Activated naive CD8-positive, alpha-beta T cell treated with anti-CD3 and anti-CD28 coated beads for 36 hours (primary cell): ENCODE measurements around the gene CPT1A. TPM values are rescaled to one million over a fixed set of nuclear protein-coding genes. Genes with fewer than 3 reads are reported as not detected.
A peak's percentile ranks its signal among the peaks of the same experiment; 100 is the strongest.

Experiments
- DNase-seq: peaks from one replicate; pipeline ENCODE4 v3.0.0; 2021
- H3K27ac Mint-ChIP-seq: one replicate; pipeline ENCODE4 v1.8.0; 2022; ENCODE audit warnings: mild to moderate bottlenecking, moderate library complexity, mixed read lengths
- H3K27me3 Mint-ChIP-seq: one replicate; pipeline ENCODE4 v1.8.0; 2022; ENCODE audit warnings: mild to moderate bottlenecking, mixed read lengths
- H3K36me3 Mint-ChIP-seq: one replicate; pipeline ENCODE4 v1.8.0; 2021; ENCODE audit warnings: mild to moderate bottlenecking, mixed read lengths
- H3K4me1 Mint-ChIP-seq: one replicate; pipeline ENCODE4 v1.8.0; 2021; ENCODE audit warnings: mixed read lengths
- H3K4me3 Mint-ChIP-seq: one replicate; pipeline ENCODE4 v1.8.0; 2022; ENCODE audit warnings: mild to moderate bottlenecking, moderate library complexity, mixed read lengths
- H3K9me3 Mint-ChIP-seq: one replicate; pipeline ENCODE4 v1.8.0; 2022; ENCODE audit warnings: mixed read lengths
- total RNA-seq, 2 experiments: library from RNA; stranded (reverse); gene quantifications; one replicate each; pipeline ENCODE4 v1.2.3, GENCODE V29; 2021

CPT1A gene
- total RNA-seq, 2 experiments from 2014 or later = 12.8 to 15.4 TPM

DNA sequence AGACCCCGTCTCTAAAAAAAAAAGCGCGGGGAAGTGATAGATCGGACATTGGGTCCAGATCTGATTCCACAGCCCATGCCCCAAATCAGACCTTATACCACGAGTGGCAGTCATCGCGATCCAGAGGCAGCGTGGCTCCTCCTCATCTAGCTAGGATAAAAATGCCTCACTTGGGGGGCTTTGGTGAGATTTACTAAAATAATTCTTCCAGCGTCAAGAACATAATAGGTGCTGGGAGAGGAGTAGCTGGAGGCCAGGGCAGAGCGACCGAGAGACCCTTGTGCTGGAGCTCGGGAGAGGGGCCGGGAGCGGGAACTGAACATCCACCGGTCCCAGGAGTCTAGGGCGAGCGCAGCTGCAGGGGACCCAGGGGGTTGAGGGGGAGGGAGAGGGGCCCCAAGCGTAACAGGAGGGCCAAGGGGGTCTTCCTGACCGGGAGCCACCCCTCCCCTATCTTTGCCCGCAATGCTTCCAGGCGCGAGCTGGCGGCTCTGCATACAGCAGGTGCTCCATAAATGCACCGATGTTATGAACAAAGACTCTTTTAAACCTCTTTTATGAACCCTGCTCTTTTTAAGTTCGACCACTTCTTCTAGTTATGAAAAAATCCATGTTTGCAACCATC lies 823 bp upstream of the CPT1A start:
- Mint-ChIP-seq H3K4me3 (peak overlapping the region; percentile 89), H3K27me3 (no peaks in the 10 kb centered on the region), H3K9me3 (no peaks in the 10 kb centered on the region), H3K4me1 (peaks cover 38% of the 10 kb centered on the region), H3K27ac (peak overlapping the region; percentile 82), H3K36me3 (no peaks in the 10 kb centered on the region)
- DNase-seq = no peak

DNA sequence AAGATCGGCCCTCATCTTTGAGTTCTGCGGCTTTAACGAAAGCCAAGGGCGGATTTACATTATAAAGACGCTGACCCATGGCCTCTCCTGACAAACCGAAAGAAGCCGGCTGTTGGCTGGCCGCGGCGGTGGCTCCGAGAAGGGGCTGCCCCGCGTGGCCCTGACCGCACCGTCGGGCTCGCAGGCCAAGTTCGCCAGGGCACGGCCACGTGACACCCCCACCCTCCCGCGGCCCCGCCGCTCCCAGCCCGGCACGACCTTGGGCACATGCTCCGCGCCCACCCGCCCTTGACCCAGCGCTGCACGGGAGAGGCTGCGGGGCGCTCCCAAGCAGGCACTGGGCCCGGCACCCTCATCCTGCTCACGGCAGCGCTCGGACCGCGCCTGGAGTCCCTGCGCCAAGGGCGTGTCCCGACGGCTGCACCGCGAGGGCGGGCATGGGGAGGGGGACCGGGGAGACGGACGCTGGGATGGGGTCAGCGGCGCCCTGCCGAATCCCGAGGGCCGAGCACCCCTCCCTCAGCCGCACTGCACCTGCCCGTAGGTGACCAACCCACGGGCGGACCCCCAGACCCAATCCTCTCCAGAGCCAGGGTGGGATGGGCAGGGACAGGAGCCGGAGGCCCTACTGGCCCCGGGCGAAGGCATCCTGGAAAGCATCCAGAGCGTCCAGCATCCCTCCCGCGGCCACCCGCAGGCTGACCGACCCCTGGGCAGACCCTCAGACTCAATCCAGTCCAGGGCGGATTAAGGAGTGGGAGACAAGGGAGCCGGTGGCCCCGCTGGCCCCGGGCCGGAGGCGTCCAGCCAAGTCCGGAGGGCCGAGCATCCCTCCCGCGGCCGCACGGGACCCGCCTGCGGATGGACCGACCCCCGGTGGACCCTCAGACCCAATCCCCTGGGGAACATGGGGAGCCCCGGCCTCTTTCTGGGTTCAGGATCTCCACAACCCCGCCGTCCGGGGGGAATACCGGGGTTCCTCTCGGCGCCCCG lies 759 bp downstream of the CPT1A start:
- peaks cover 46% of the 10 kb centered on the region for H3K4me1 Mint-ChIP-seq
- H3K36me3 Mint-ChIP-seq = no peaks in the 10 kb centered on the region
- H3K27me3 Mint-ChIP-seq = no peaks in the 10 kb centered on the region
- H3K27ac Mint-ChIP-seq = peak overlapping the region; percentile 92
- DNase-seq = peak; percentile 32
- H3K4me3 Mint-ChIP-seq = peak overlapping the region; percentile 81
- no peaks in the 10 kb centered on the region for H3K9me3 Mint-ChIP-seq

DNA sequence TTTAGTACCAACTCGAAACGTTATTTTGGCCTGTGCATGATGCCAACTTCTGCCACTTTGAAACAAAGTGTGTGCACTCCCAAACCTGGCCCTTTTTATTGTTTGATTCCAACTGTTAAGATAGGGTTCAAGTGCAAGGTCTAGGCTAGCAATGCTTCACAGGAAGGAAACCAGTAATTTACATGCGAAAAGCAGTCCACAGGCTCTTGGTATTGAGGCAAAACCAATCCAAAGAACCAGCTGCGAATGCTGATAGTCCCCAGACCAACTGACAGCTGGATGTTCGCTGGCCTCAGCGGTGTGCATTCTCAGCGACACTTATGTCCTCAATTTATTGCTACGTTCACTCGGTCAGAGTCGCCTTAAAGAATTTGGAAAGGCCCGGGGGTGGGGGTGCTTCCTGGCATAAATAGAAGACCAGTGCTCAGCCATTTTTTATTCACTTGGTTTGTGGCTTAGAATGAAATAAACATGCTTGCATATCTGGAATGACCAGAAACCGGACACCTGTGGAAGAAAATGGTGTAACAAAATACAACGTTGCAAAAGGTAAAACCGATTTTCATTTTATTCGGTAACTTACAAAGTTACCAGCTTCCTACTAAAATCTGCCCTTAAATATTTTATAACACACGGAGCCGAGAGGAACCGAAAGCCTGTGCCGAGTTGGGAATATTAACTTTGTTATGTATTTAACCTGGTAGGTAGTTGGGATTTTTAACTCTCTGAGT lies 1.6 kb downstream of the CPT1A start:
- Mint-ChIP-seq H3K36me3 (no peaks in the 10 kb centered on the region), H3K9me3 (no peaks in the 10 kb centered on the region), H3K27me3 (no peaks in the 10 kb centered on the region), H3K27ac (peak overlapping the region; percentile 92), H3K4me1 (peaks cover 51% of the 10 kb centered on the region), H3K4me3 (peak overlapping the region; percentile 81)
- peak; percentile 26 for DNase-seq

DNA sequence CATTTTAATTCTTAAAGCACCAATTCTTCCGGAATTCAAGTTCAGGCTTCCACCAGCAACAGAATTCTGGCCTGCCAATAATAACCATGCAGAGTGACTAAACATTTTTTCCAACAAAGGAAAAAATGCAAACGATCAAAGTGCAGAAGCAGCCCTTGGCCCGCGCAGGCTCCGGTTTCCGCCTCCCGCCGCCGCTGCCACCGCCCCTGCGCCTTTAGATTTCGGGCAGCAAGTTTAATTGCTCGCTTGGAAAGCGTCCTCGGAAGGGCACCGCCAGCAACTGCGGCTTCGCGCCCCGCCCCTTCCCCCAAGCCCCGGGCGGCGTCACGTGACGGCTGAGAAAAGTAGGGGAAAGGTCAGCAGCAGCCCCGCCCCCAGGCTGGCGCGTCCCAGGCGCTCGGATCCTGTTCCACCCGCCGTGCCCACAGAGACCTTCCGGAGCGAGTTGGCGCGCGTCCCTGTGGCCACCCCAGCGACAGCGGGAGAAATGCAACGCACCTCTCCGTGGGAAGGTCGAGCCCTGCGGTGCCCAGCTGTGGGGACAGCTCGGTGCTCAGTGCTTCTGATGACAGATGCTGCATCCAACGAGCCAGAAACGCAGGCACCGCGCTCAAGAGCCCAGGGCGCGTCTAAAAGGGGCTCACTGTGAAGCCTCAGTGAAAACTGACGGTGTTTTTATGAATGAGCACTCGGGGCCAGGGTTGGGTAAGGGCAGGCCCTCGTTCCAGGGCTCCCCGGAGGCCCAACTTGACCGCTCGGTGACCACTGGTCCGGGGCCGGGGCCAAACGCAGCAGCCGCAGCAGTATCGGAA lies 2.5 kb downstream of the CPT1A start:
- DNase-seq = peak; percentile 96
- Mint-ChIP-seq H3K4me1 (peaks cover 52% of the 10 kb centered on the region), H3K27me3 (no peaks in the 10 kb centered on the region), H3K9me3 (no peaks in the 10 kb centered on the region), H3K36me3 (no peaks in the 10 kb centered on the region), H3K4me3 (peak overlapping the region; percentile 81), H3K27ac (peak overlapping the region; percentile 92)

DNA sequence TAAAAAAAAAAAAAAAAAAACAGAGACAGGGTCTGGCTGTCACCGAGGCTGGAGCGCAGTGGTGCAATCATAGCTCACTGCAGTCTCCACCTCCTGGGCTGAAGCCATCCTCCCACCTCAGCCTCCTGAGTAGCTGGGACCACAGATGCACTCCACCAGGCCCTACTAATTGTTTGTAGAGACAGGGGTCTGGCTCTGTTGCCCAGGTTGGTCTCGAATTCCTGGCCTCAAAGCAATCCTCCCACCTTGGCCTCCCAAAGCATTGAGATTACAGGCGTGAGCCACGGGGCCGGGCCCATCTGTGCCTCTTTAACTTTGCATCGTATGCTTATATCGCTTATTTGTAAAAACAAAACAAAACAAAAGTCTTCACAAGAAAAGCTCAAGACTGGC lies 3.1 kb downstream of the CPT1A start:
- H3K36me3 Mint-ChIP-seq = no peaks in the 10 kb centered on the region
- DNase-seq = peak; percentile 41
- H3K27ac Mint-ChIP-seq = peak overlapping the region; percentile 92
- peaks cover 47% of the 10 kb centered on the region for H3K4me1 Mint-ChIP-seq
- H3K4me3 Mint-ChIP-seq = peak overlapping the region; percentile 81
- no peaks in the 10 kb centered on the region for H3K9me3 Mint-ChIP-seq
- no peaks in the 10 kb centered on the region for H3K27me3 Mint-ChIP-seq

DNA sequence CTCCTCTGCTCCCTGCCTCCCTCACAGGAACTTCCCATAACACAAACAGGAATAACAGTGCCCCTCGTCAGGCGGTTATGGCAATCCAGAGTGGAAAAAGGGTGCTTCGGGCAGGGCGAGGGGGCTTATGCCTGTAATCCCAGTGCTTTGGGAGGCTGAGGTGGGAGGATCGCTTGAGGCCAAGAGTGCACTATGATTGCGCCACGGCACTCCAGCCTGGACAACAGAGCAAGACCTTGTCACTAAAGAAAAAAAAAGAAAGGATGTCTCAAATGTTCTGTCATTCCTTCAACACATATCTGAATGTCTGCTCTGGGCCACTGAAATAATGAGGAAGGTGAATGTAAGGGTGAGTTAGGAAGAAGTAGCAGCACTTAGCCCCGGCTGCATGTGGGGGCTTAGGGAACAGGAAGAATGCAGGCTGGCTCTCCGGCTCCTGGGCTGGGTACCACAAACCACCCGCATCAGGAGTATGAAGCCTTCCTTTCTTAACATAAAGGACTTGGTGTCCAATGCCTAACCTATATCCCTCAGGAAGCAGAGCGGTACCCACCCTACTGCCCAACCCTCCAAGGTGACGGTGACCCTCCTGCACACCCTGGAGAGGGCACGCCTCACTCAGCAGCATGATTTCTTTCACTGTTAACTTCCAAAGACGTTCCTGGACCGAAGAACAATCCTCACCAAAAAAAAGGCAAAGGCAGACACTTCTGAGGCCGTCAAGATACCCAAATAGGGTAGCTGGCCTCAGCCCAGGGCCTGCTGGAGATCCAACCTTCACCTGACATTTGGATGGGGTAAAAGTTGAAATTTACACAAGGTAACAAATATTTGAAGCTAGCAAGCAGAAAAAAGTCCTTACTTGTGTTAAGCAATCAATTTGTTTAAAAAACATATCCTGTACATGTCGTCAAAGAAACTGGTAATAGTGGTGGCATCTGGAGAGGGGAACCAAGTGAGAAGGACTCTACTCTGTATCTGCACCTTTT lies 3.8 kb downstream of the CPT1A start:
- Mint-ChIP-seq H3K9me3 (no peaks in the 10 kb centered on the region), H3K4me1 (peaks cover 43% of the 10 kb centered on the region), H3K27me3 (no peaks in the 10 kb centered on the region), H3K36me3 (no peaks in the 10 kb centered on the region), H3K4me3 (peak overlapping the region; percentile 52), H3K27ac (peak overlapping the region; percentile 42)
- no peak for DNase-seq

DNA sequence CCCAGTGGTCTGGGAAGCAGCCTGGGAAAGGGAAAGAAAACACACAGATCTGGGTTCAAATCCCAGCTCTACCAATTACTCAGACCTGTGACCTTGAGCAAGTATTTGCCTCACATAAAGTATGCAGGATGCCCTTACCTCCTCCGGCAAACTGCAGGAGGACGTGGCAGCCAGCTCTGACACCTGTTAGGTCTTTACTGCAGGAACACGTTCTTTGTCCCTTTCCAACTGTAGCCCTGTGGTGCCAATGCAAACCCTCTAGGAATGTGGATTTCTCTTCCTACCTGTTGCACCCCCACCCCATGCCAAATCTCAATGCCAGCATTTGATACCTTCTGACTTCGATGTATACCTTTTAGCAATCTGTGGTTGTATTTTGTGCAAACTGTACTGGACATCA lies 6.0 kb downstream of the CPT1A start:
- DNase-seq = no peak
- H3K9me3 Mint-ChIP-seq = no peaks in the 10 kb centered on the region
- H3K27me3 Mint-ChIP-seq = no peaks in the 10 kb centered on the region
- no peak overlapping the region for H3K27ac Mint-ChIP-seq
- H3K4me3 Mint-ChIP-seq = no peak overlapping the region
- H3K36me3 Mint-ChIP-seq = no peaks in the 10 kb centered on the region
- H3K4me1 Mint-ChIP-seq = peaks cover 43% of the 10 kb centered on the region

DNA sequence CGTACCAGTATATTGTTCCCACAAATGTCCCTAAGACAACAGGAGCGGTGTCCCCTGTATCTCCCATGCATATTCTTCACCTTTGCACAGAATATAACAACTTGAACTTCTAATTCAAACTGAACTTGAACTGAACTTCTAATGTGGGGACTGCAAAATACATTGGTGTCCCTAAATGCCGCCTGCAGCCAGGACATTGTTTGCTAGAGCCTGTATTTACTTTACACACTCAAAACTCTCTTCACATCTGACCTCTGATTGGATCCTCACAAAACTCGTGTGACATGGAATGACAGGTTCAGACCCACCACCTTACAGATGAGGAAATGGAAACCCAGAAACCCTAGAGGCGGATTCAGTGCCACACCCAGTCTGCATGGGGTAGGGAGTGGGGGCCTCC lies 6.4 kb downstream of the CPT1A start:
- Mint-ChIP-seq H3K4me1 (peaks cover 42% of the 10 kb centered on the region), H3K36me3 (no peaks in the 10 kb centered on the region), H3K9me3 (no peaks in the 10 kb centered on the region), H3K27me3 (no peaks in the 10 kb centered on the region), H3K27ac (no peak overlapping the region), H3K4me3 (no peak overlapping the region)
- DNase-seq = no peak

DNA sequence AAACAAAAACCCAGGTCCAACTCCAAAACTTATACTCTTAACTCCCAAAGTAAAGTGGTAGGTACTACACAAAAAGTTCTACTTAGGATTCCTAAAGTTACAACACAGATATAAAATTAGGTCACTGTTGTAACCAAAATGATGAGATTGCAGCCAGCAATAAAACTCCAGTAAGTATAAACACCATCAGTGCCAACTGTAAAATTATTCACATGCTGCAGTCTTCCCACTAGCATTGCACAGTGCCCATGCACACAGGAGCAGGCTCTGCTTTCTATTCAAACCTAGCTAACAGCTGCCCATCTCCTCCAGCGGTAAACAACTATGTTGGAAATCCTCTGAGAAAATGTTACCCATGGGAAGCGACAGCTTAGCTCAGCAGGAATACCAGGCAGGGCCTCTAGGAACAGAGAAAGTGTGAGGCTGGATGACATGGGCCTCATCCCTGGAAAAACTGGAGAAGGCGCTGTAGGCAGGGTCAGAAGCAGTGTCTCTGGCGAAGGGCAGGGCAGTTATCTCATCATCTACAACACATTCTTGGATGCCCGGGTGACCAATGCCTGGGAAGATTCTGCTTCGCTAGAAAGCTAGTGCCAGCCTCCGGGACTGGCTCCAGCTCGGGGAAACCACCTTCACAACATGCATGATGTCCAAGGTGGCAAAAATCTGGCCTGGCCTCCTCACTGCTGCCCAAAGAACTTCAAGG lies 9.1 kb downstream of the CPT1A start:
- no peak overlapping the region for H3K27ac Mint-ChIP-seq
- peaks cover 42% of the 10 kb centered on the region for H3K4me1 Mint-ChIP-seq
- no peak for DNase-seq
- no peaks in the 10 kb centered on the region for H3K9me3 Mint-ChIP-seq
- peaks cover 1% of the 10 kb centered on the region for H3K36me3 Mint-ChIP-seq
- no peaks in the 10 kb centered on the region for H3K27me3 Mint-ChIP-seq
- H3K4me3 Mint-ChIP-seq = no peak overlapping the region

DNA sequence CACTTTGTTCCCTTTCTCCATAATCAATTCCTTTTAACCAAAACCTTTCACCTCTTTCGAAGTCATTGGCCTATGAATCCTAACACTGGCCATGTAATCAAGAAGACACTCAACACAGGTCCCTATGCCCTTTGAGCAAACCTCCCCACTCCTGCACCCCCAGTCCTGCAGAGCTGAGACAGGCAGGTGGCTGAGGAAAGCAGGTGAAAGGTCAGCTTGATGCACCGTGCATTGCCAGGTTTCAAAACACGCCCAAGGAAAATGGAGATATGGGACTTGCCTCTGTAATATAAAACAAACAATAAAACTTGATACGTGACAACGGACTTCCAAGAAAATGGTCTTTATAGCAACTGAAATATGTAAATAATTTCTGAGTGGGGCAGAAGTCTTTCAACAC lies 10.6 kb downstream of the CPT1A start:
- peaks cover 35% of the 10 kb centered on the region for H3K4me1 Mint-ChIP-seq
- no peaks in the 10 kb centered on the region for H3K27me3 Mint-ChIP-seq
- H3K4me3 Mint-ChIP-seq = no peak overlapping the region
- no peak overlapping the region for H3K27ac Mint-ChIP-seq
- H3K9me3 Mint-ChIP-seq = no peaks in the 10 kb centered on the region
- peaks cover 1% of the 10 kb centered on the region for H3K36me3 Mint-ChIP-seq
- DNase-seq = no peak

DNA sequence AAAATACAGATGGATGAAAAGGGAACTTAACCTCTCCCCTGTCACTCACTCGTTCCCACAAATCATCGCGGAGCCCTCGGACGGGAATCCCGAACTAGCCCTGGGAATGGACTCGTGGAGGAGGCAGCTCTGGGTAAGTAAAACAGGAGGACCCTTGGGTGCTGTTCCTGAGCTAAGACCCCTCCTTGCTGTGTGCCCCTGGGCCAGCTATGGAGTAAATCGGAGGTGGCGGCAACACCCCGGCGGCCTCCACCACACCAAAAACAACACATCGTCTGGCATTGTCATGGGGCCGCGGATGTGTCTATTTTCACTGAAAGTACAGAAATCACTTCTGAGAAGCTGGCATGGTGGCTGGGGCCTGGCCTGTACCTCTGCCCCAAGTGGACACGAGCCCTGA lies 12.1 kb downstream of the CPT1A start:
- DNase-seq = no peak
- H3K27ac Mint-ChIP-seq = no peak overlapping the region
- H3K4me1 Mint-ChIP-seq = peaks cover 36% of the 10 kb centered on the region
- H3K9me3 Mint-ChIP-seq = no peaks in the 10 kb centered on the region
- peaks cover 1% of the 10 kb centered on the region for H3K36me3 Mint-ChIP-seq
- no peaks in the 10 kb centered on the region for H3K27me3 Mint-ChIP-seq
- H3K4me3 Mint-ChIP-seq = no peak overlapping the region

DNA sequence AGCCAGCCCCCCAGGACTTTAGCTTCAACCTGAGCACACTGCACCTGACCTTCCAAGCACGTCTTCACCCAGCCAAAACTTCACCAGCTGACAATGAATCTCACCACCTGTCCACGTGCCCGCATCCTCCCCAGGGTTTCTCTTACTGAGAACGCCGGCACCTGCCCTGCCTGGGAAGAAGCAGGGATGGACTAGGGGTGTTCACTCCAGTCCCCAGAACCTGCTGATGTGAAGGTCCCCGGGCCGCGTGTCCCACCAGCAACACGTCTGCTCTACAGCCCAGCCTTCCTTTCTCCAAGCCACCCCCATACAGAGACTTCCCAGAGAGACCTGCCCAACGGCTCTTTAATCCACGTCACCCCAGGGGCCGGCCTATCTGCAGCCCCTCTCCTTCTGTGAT lies 12.8 kb downstream of the CPT1A start:
- peak overlapping the region; percentile 32 for H3K27ac Mint-ChIP-seq
- peak overlapping the region; percentile 46 for H3K4me3 Mint-ChIP-seq
- H3K27me3 Mint-ChIP-seq = no peaks in the 10 kb centered on the region
- no peak for DNase-seq
- H3K36me3 Mint-ChIP-seq = peaks cover 1% of the 10 kb centered on the region
- H3K4me1 Mint-ChIP-seq = peaks cover 35% of the 10 kb centered on the region
- no peaks in the 10 kb centered on the region for H3K9me3 Mint-ChIP-seq
